Right lobe of liver (tissue), 4 donors: ENCODE results near the gene LHFPL2.

Experiments used
- POLR2A ChIP-seq: fragments of 450-650 bp; IDR thresholded peaks from one replicate; pipeline ENCODE4 v1.6.1; 2017; ENCODE audit warnings: antibody characterized with exemption, mild to moderate bottlenecking
- TF ChIP-seq, protein P1 (sequence below), 4 donors: fragments of 200-600 bp in 3 of 4; fragments of 450-650 bp in 1 of 4; IDR thresholded peaks; one replicate each; pipeline versions ENCODE4 v1.5.1 to v1.8.0; 2016 to 2022; ENCODE audit warnings: antibody characterized with exemption in 4 of 4, mild to moderate bottlenecking in 2 of 4
- donor health status: DM: no; HTN: no; CAD: no.
- donor health status: DM: no; HTN: no; CAD: no.
- donor health status: DM: no; HTN: yes; CAD: no.

DNA sequence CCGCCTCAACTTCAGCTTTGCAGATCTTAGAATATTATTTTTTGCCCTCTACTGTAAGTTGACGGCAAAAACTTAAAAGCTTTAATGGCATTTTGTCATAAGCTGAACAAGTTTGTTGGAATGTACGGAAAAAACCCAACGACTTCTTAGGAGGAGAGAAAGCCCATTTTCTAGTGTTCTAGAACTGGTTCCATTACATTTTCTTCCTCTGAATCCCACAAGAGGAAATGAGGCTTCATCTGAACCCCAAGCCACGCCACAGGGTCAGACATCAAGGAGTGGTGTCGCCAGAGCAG is 113.7 kb downstream of the LHFPL2 start:
- TF ChIP-seq, protein P1, sequence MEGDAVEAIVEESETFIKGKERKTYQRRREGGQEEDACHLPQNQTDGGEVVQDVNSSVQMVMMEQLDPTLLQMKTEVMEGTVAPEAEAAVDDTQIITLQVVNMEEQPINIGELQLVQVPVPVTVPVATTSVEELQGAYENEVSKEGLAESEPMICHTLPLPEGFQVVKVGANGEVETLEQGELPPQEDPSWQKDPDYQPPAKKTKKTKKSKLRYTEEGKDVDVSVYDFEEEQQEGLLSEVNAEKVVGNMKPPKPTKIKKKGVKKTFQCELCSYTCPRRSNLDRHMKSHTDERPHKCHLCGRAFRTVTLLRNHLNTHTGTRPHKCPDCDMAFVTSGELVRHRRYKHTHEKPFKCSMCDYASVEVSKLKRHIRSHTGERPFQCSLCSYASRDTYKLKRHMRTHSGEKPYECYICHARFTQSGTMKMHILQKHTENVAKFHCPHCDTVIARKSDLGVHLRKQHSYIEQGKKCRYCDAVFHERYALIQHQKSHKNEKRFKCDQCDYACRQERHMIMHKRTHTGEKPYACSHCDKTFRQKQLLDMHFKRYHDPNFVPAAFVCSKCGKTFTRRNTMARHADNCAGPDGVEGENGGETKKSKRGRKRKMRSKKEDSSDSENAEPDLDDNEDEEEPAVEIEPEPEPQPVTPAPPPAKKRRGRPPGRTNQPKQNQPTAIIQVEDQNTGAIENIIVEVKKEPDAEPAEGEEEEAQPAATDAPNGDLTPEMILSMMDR (IDR thresholded peaks at IDR 0.05) = no peak
- no peak for TF ChIP-seq POLR2A
